Adipose tissue (tissue), 3 donors: ENCODE results near the gene WNT7A. TPM values are rescaled to one million over a fixed set of nuclear protein-coding genes. Genes with fewer than 3 reads are reported as not detected.
"Not testable (repeated sequence)": the region's sequence is repeated elsewhere in the genome, so short reads cannot be mapped to it uniquely, and the experiment has no call there.

Source experiments
- H3K27ac ChIP-seq: one replicate; pipeline ENCODE4 v1.5.1; 2013; ENCODE audit warnings: low read depth, low read length
- WGBS, 3 donors: extraction: QIAGEN DNeasy Blood & Tissue Kit; methylation state at CpG; one replicate each; pipeline ENCODE4 v1.1.7; 2013; 5-methylcytosine and 5-hydroxymethylcytosine counted together
- polyA plus RNA-seq, 3 donors: library from polyadenylated mRNA; stranded (reverse); fragments of 200-250 nt; gene quantifications; one replicate each; pipeline ENCODE4 v1.2.3, GENCODE V29; 2013
- donor health status: healthy with polysubstance abuse.
- donor health status: Bipolar disorder and iron deficiency.
- donor health status: healthy.

WNT7A gene
- polyA plus RNA-seq, 3 donors = 0.01 TPM; not detected in 2

- H3K27ac ChIP-seq = no peak overlapping the region
- WGBS, 3 donors = 81 to 90% (median 83%) methylated on average over 4 of the region's 4 CpGs
These were observed 10.0 kb downstream of the WNT7A start for GRCh38 chr3:13869761-13870343.

GRCh38 chr3:13868844-13869724 is 10.8 kb downstream of the WNT7A start:
- H3K27ac ChIP-seq = no peak overlapping the region
- WGBS, 3 donors = 46 to 73% (median 66%) methylated on average over 2 of the region's 2 CpGs

- 63 to 78% (median 67%) methylated on average over 3 of the region's 3 CpGs for WGBS, 3 donors
- no peak overlapping the region for H3K27ac ChIP-seq
These were observed 12.1 kb downstream of the WNT7A start for GRCh38 chr3:13867732-13868131.

DNA sequence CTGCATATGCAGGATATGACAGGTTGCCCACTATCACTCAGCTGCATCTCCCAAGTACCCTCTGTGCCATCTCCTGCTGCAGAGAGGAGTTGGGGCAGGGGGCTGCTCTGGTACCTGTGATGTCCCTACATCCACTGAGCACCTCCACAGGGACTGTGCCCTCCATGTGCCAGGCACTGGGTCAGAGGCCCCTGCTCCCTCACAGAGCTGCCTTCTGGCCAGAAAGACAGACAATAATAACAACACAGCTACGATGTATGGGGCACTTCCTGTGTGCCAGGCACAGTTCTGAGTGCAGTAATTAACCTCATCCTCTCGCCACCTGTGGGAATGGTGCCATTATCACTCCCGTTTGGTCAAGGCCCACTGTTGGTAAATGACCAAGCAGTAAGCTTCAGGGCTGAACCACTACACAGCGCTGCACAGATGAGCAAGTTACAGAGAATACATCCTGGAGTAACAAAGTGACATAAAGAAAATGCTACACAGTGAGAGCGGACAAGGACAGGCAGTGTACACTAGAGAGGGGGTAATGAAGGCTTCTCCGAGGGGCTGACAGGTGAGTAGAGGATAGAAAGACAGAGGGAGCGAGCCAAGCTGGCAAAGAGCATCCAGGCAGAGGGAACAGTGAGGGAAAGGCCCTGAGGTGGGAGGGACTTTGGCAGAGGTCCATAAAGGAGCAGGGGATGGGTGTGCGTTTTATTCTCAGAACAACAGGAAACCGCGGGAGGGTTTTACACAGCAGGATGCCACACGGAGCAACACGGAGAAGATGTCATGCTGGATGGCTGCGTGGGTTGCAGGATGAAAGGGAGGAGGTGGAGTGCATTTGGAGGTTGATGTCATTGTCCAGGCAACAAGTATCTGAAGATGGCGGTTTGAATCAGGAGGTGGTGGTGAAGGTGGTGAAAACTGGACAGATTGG is 13.6 kb downstream of the WNT7A start:
- no peak overlapping the region for H3K27ac ChIP-seq
- WGBS, 3 donors = 36 to 62% (median 36%) methylated on average over 14 of the region's 14 CpGs

- 40 to 62% (median 54%) methylated on average over 7 of the region's 7 CpGs for WGBS, 3 donors
- no peak overlapping the region for H3K27ac ChIP-seq
These were observed 14.3 kb downstream of the WNT7A start for GRCh38 chr3:13865581-13865980.

GRCh38 chr3:13865106-13865505 is 14.8 kb downstream of the WNT7A start:
- WGBS, 3 donors = 76 to 83% (median 77%) methylated on average over 4 of the region's 4 CpGs
- H3K27ac ChIP-seq = no peak overlapping the region

GRCh38 chr3:13863965-13864595 is 15.8 kb downstream of the WNT7A start:
- WGBS, 3 donors = 54 to 59% (median 59%) methylated on average over 10 of the region's 10 CpGs
- no peak overlapping the region for H3K27ac ChIP-seq

GRCh38 chr3:13863382-13863952 is 16.4 kb downstream of the WNT7A start:
- 75 to 80% (median 76%) methylated on average over 6 of the region's 6 CpGs for WGBS, 3 donors
- H3K27ac ChIP-seq = no peak overlapping the region

DNA sequence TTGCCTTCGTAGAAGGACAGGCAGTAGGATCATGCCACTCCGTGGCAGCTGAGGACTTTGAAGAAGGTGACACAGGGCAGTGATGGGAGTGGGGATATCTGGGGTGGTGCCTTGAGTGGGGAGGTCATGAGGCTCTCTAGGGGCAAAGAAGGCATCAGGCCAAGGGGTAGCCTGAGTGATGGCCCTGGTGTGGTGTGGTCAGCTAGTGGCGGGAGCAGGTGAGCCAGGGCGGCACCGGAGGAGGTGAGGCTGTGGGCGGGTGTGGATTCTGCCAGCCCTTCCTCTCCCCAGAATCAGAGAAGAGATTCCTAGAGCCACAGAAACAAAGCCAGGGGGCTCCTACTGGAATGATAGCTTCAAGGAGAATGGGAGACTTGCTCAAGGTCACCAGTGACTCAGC is 18.4 kb downstream of the WNT7A start:
- WGBS, 3 donors = 68 to 84% (median 70%) methylated on average over 6 of the region's 6 CpGs
- H3K27ac ChIP-seq = no peak overlapping the region

- 84 to 91% (median 88%) methylated on average over 1 of the region's 1 CpG for WGBS, 3 donors
- no peak overlapping the region for H3K27ac ChIP-seq
These were observed 19.9 kb downstream of the WNT7A start for GRCh38 chr3:13860001-13860400.

DNA sequence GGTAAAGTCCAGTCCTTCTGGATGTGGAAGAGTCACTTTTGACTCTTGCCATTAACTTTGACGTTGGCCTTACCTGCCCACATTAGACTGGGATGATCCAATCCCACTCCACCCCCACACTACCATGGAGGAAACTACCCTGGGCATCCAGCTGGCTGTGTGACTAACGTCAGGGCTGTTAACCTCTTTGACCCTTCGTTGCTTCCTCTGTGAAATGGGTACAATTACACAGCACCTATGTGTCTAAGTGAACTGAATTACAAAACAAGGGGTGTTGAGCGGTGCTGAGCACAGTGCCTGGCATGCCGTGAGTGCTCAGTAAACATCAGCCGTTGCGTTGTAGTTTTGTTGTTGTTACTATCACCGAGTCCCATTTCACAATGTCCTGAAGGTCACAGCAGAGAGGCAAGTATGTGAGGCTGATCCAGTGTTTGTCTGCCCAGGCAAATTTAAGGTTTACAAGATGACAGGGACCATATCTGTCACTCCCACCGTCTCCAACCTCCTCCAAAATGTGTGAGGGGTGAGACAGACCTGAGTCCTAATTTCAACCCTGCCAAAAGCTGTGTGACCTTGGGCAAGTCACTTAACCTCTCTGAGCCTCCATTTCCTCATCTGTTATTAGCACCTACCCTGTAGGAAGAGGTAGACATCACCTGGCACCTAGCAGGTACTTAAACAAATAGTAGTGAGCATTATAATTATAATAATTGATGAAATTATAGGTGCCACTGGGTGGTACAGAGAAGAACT is 20.9 kb downstream of the WNT7A start:
- H3K27ac ChIP-seq = no peak overlapping the region
- WGBS, 3 donors = 66 to 80% (median 76%) methylated on average over 9 of the region's 9 CpGs

GRCh38 chr3:13857702-13858380 is 22.0 kb downstream of the WNT7A start:
- whole genome bisulfite sequencing, 3 donors = 56 to 68% (median 63%) methylated on average over 6 of the region's 6 CpGs
- no peak overlapping the region for H3K27ac ChIP-seq

DNA sequence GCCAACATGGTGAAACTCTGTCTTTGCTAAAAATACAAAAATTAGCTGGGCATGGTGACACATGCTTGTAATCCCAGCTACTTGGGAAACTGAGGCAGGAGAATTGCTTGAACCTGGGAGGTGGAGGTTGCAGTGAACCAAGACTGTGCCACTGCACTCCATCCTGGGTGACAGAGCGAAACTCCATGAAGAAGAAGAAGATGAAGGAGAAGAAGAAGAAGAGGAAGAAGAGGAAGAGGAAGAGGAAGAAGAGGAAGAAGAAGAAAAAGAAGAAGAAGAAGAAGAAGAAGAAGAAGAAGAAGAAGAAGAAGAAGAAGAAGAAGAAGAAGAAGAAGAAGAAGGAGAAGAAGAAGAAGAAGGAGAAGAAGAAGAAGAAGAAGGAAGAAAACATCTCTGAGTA is 23.2 kb downstream of the WNT7A start:
- 83 to 100% (median 92%) methylated on average over 1 of the region's 1 CpG for WGBS, 3 donors
- H3K27ac ChIP-seq = not testable (repeated sequence)

DNA sequence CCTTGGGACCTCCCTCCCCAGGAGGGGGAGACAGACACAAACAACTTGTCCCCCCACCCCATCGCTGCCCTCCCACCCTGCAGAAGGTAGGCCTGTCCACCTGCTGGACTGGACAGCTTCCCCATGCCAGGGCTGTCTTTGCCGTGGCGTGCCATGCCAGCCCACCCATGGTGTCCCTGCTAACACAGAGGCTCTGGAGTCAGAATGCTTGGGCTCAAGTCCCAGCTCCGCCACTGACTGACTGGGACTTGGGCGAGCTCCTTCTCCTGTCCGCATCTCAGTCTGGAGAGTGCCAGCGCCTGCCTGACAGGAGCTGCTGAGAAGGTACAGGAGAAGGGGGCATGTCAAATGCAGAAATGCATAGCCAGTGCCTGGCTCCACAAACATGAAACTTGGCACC is 23.9 kb downstream of the WNT7A start:
- 82 to 89% (median 82%) methylated on average over 7 of the region's 7 CpGs for WGBS, 3 donors

DNA sequence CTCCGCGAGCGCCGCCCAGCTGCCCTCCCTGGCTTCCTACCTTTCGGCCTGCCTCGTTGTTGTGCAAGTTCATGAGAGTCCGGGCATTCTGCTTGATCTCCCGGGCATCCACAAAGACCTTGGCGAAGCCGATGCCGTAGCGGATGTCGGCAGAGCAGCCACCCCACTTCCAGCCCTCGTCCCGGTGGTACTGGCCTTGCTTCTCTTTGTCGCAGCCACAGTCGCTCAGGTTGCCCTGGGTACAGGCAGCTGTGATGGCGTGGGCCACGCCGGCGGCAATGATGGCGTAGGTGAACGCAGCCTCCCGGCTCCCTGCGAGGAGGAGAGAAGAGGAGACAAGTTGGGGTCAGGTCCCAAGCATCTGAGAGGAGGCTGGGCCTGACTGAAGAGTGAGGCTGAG is 25.4 kb downstream of the WNT7A start:
- WGBS, 3 donors = 89 to 92% (median 90%) methylated on average over 25 of the region's 25 CpGs

More for the DNA sequence above, 23.9 kb downstream of the WNT7A start:
- H3K27ac ChIP-seq = no peak overlapping the region

GRCh38 chr3:13853978-13854296 is 25.9 kb downstream of the WNT7A start:
- no peak overlapping the region for H3K27ac ChIP-seq
- WGBS, 3 donors = 37 to 60% (median 50%) methylated on average over 1 of the region's 1 CpG

More for the DNA sequence above, 25.4 kb downstream of the WNT7A start:
- H3K27ac ChIP-seq = no peak overlapping the region
